GM06990 (cell line): ENCODE data around the gene MEX3A.

ENCODE experiments used
- DNase-seq: peaks from one replicate; pipeline ENCODE4 v3.0.0-alpha.2; 2011; ENCODE audit not compliant: insufficient read length; ENCODE audit errors: extremely low read depth
- H3K27me3 ChIP-seq: replicated peaks from 2 replicates; pipeline ENCODE4 v1.6.0; 2011; ENCODE audit warnings: low read length; ENCODE audit not compliant: control insufficient read depth, insufficient read depth
- H3K36me3 ChIP-seq: 2 replicates; pipeline ENCODE4 v1.5.1; 2011; ENCODE audit warnings: low read length; ENCODE audit not compliant: control insufficient read depth, insufficient read depth
- H3K4me3 ChIP-seq: replicated peaks from 2 replicates; pipeline ENCODE4 v1.5.1; 2011; ENCODE audit warnings: low read depth, mild to moderate bottlenecking, control low read depth, low read length
- CTCF ChIP-seq: IDR thresholded peaks from 2 replicates; pipeline ENCODE4 v1.5.1; 2011; ENCODE audit warnings: low read length, control low read depth, mild to moderate bottlenecking, inconsistent platforms; ENCODE audit not compliant: insufficient read depth, poor library complexity, severe bottlenecking

MEX3A gene

GRCh38 chr1:156103521-156103947 is 21.3 kb upstream of the MEX3A start:
- Histone ChIP-seq H3K4me3 (no peak overlapping the region), H3K27me3 (no peaks in the 10 kb centered on the region), H3K36me3 (no peaks in the 10 kb centered on the region)
- DNase-seq: no peak
- no peak for TF ChIP-seq CTCF

- no peak overlapping the region for H3K4me3 ChIP-seq
- H3K27me3 ChIP-seq: no peaks in the 10 kb centered on the region
- no peaks in the 10 kb centered on the region for H3K36me3 ChIP-seq
- DNase-seq: no peak
- TF ChIP-seq CTCF: no peak
These were observed 20.6 kb upstream of the MEX3A start for GRCh38 chr1:156102633-156103511.

- H3K4me3 ChIP-seq: no peak overlapping the region
- DNase-seq: no peak
- TF ChIP-seq CTCF: no peak
- no peaks in the 10 kb centered on the region for H3K36me3 ChIP-seq
- H3K27me3 ChIP-seq: no peaks in the 10 kb centered on the region
These were observed 19.6 kb upstream of the MEX3A start for GRCh38 chr1:156101880-156102279.

GRCh38 chr1:156100205-156100995 is 18.1 kb upstream of the MEX3A start:
- no peak for DNase-seq
- Histone ChIP-seq H3K36me3 (no peaks in the 10 kb centered on the region), H3K27me3 (no peaks in the 10 kb centered on the region), H3K4me3 (no peak overlapping the region)
- TF ChIP-seq CTCF: no peak

GRCh38 chr1:156099282-156099681 is 17.0 kb upstream of the MEX3A start:
- DNase-seq: no peak
- Histone ChIP-seq H3K36me3 (no peaks in the 10 kb centered on the region), H3K27me3 (no peaks in the 10 kb centered on the region)

More at GRCh38 chr1:156099282-156099681, 17.0 kb upstream of the MEX3A start:
- H3K4me3 ChIP-seq: no peak overlapping the region
- no peak for TF ChIP-seq CTCF
